Neural cell (in vitro differentiated cells): ENCODE data around the gene GSG1L.

Source experiments
- EP300 ChIP-seq: fragments of 450-650 bp; conservative IDR thresholded peaks from 2 replicates; pipeline ENCODE4 v1.6.1; 2014; ENCODE audit warnings: antibody characterized with exemption, mild to moderate bottlenecking, moderate library complexity; ENCODE audit not compliant: poor library complexity, severe bottlenecking
- EZH2 ChIP-seq: fragments of 200-600, 300-800 bp; shearing (Covaris generic), sonication (generic); IDR thresholded peaks from 2 replicates; pipeline ENCODE4 v1.6.1; 2014; ENCODE audit warnings: antibody characterized with exemption, low read length, borderline replicate concordance, mild to moderate bottlenecking; ENCODE audit not compliant: insufficient read depth, poor library complexity, severe bottlenecking
- POLR2AphosphoS5 ChIP-seq: IDR thresholded peaks from 2 replicates; pipeline ENCODE4 v1.6.1; 2012
- RAD21 ChIP-seq: fragments of 450-650 bp; conservative IDR thresholded peaks from 2 replicates; pipeline ENCODE4 v1.6.1; 2014; ENCODE audit warnings: antibody characterized with exemption, mild to moderate bottlenecking, moderate library complexity
- SMC3 ChIP-seq: fragments of 450-650 bp; conservative IDR thresholded peaks from 2 replicates; pipeline ENCODE4 v1.6.1; 2014; ENCODE audit warnings: antibody characterized with exemption, mild to moderate bottlenecking, moderate library complexity; ENCODE audit not compliant: poor library complexity
- TF ChIP-seq, protein P1 (sequence below): fragments of 450-650 bp; IDR thresholded peaks from 2 replicates; pipeline ENCODE4 v1.5.1; 2014; ENCODE audit warnings: antibody characterized with exemption, mild to moderate bottlenecking, moderate library complexity; ENCODE audit not compliant: poor library complexity, severe bottlenecking
- TF ChIP-seq, protein P2 (sequence below): IDR thresholded peaks from 2 replicates; pipeline ENCODE4 v1.6.1; 2012; ENCODE audit warnings: borderline replicate concordance

DNA sequence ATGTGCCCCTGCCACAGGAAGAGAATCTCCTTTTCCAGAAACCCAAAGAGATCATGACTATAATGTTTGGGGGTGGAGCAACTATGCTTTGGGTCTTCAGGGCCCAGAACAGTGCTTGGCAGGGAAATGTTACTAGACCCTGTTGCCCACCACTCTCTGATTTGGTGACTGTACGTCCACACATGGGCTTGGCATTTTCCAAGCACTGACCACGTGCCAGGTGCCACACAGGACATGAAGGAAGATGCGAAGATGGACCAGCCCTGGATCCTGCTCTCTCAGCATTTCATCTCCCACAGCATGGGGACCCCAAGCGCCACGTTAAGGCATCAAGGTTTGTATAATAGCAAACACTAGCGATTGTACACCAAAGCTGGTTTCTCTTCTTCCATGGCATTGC lies 50.1 kb downstream of the GSG1L start:
- no peak for TF ChIP-seq RAD21
- TF ChIP-seq, protein P1, sequence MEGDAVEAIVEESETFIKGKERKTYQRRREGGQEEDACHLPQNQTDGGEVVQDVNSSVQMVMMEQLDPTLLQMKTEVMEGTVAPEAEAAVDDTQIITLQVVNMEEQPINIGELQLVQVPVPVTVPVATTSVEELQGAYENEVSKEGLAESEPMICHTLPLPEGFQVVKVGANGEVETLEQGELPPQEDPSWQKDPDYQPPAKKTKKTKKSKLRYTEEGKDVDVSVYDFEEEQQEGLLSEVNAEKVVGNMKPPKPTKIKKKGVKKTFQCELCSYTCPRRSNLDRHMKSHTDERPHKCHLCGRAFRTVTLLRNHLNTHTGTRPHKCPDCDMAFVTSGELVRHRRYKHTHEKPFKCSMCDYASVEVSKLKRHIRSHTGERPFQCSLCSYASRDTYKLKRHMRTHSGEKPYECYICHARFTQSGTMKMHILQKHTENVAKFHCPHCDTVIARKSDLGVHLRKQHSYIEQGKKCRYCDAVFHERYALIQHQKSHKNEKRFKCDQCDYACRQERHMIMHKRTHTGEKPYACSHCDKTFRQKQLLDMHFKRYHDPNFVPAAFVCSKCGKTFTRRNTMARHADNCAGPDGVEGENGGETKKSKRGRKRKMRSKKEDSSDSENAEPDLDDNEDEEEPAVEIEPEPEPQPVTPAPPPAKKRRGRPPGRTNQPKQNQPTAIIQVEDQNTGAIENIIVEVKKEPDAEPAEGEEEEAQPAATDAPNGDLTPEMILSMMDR: no peak
- TF ChIP-seq POLR2AphosphoS5: no peak
- TF ChIP-seq EP300: no peak
- TF ChIP-seq, protein P2, sequence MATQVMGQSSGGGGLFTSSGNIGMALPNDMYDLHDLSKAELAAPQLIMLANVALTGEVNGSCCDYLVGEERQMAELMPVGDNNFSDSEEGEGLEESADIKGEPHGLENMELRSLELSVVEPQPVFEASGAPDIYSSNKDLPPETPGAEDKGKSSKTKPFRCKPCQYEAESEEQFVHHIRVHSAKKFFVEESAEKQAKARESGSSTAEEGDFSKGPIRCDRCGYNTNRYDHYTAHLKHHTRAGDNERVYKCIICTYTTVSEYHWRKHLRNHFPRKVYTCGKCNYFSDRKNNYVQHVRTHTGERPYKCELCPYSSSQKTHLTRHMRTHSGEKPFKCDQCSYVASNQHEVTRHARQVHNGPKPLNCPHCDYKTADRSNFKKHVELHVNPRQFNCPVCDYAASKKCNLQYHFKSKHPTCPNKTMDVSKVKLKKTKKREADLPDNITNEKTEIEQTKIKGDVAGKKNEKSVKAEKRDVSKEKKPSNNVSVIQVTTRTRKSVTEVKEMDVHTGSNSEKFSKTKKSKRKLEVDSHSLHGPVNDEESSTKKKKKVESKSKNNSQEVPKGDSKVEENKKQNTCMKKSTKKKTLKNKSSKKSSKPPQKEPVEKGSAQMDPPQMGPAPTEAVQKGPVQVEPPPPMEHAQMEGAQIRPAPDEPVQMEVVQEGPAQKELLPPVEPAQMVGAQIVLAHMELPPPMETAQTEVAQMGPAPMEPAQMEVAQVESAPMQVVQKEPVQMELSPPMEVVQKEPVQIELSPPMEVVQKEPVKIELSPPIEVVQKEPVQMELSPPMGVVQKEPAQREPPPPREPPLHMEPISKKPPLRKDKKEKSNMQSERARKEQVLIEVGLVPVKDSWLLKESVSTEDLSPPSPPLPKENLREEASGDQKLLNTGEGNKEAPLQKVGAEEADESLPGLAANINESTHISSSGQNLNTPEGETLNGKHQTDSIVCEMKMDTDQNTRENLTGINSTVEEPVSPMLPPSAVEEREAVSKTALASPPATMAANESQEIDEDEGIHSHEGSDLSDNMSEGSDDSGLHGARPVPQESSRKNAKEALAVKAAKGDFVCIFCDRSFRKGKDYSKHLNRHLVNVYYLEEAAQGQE: no peak
- no peak for TF ChIP-seq EZH2
- no peak for TF ChIP-seq SMC3
